ENCODE data around the gene SCAPER. TPM values are rescaled to one million over a fixed set of nuclear protein-coding genes. Genes with fewer than 3 reads are reported as not detected.

SCAPER gene
- polyA plus RNA-seq, 1 donor from 2014 or later: 77.1 TPM

- TF ChIP-seq CTCF (IDR thresholded peaks at IDR 0.05; ENCODE audit: poor library complexity, severe bottlenecking) (no peak), EP300 (conservative IDR thresholded peaks at IDR 0.05; ENCODE audit: poor library complexity, severe bottlenecking) (no peak), RAD21 (conservative IDR thresholded peaks at IDR 0.05) (no peak), EZH2 (IDR thresholded peaks at IDR 0.05; ENCODE audit: borderline replicate concordance, insufficient read depth, low read length, poor library complexity, severe bottlenecking) (no peak), TAF1 (IDR thresholded peaks at IDR 0.05; ENCODE audit: low read depth) (no peak), MXI1 (conservative IDR thresholded peaks at IDR 0.05; ENCODE audit: poor library complexity, severe bottlenecking) (no peak), SMC3 (conservative IDR thresholded peaks at IDR 0.05; ENCODE audit: poor library complexity) (no peak), POLR2AphosphoS5 (IDR thresholded peaks at IDR 0.05) (no peak)
- TF ChIP-seq, protein P1, sequence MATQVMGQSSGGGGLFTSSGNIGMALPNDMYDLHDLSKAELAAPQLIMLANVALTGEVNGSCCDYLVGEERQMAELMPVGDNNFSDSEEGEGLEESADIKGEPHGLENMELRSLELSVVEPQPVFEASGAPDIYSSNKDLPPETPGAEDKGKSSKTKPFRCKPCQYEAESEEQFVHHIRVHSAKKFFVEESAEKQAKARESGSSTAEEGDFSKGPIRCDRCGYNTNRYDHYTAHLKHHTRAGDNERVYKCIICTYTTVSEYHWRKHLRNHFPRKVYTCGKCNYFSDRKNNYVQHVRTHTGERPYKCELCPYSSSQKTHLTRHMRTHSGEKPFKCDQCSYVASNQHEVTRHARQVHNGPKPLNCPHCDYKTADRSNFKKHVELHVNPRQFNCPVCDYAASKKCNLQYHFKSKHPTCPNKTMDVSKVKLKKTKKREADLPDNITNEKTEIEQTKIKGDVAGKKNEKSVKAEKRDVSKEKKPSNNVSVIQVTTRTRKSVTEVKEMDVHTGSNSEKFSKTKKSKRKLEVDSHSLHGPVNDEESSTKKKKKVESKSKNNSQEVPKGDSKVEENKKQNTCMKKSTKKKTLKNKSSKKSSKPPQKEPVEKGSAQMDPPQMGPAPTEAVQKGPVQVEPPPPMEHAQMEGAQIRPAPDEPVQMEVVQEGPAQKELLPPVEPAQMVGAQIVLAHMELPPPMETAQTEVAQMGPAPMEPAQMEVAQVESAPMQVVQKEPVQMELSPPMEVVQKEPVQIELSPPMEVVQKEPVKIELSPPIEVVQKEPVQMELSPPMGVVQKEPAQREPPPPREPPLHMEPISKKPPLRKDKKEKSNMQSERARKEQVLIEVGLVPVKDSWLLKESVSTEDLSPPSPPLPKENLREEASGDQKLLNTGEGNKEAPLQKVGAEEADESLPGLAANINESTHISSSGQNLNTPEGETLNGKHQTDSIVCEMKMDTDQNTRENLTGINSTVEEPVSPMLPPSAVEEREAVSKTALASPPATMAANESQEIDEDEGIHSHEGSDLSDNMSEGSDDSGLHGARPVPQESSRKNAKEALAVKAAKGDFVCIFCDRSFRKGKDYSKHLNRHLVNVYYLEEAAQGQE (IDR thresholded peaks at IDR 0.05; ENCODE audit: borderline replicate concordance): no peak
- no peaks in the 10 kb centered on the region for H3K9me3 ChIP-seq (ENCODE audit: low read length)
These were observed 352.0 kb downstream of the SCAPER start for GRCh38 chr15:76553102-76553501.

DNA sequence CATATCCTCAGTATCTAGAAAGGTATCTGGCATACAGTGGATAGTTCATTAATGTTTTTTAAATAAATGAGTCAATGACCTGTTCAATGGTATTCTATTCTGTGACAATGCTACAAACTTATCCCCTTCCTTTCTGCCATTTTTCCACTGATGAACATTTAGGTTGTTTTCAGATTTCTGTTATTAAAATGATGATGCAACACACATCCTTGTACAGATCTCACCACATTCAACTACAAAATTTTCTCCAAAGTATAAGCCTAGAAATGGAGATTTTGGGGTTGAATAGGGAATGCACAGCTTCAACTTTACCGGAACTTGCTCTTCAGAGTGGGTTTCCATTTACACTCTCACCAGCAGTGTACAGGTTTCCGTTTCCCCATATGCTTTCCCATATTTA is 358.3 kb downstream of the SCAPER start:
- Histone ChIP-seq H3K4me3 (ENCODE audit: low read length) (no peak overlapping the region), H3K36me3 (ENCODE audit: insufficient read depth, low read length) (no peaks in the 10 kb centered on the region)
- TF ChIP-seq RAD21 (conservative IDR thresholded peaks at IDR 0.05) (no peak), POLR2AphosphoS5 (IDR thresholded peaks at IDR 0.05) (no peak), EP300 (conservative IDR thresholded peaks at IDR 0.05; ENCODE audit: poor library complexity, severe bottlenecking) (no peak), SMC3 (conservative IDR thresholded peaks at IDR 0.05; ENCODE audit: poor library complexity) (no peak), TAF1 (IDR thresholded peaks at IDR 0.05; ENCODE audit: low read depth) (no peak), CTCF (IDR thresholded peaks at IDR 0.05; ENCODE audit: poor library complexity, severe bottlenecking) (no peak), EZH2 (IDR thresholded peaks at IDR 0.05; ENCODE audit: borderline replicate concordance, insufficient read depth, low read length, poor library complexity, severe bottlenecking) (no peak), MXI1 (conservative IDR thresholded peaks at IDR 0.05; ENCODE audit: poor library complexity, severe bottlenecking) (no peak)
- TF ChIP-seq, protein P1 (IDR thresholded peaks at IDR 0.05; ENCODE audit: borderline replicate concordance): no peak

More at GRCh38 chr15:76553102-76553501, 352.0 kb downstream of the SCAPER start:
- Histone ChIP-seq H3K9me2 (ENCODE audit: insufficient read depth, low read length) (no peaks in the 10 kb centered on the region), H3K79me2 (replicated peaks; ENCODE audit: insufficient read depth, low read length) (no peaks in the 10 kb centered on the region), H3K27me3 (ENCODE audit: insufficient read depth, low read depth, low read length) (no peaks in the 10 kb centered on the region), H2AFZ (ENCODE audit: low read depth, low read length) (no peak overlapping the region), H3F3A (ENCODE audit: insufficient read depth, low read length, poor library complexity, severe bottlenecking) (no peaks in the 10 kb centered on the region), H3K4me3 (ENCODE audit: low read length) (no peak overlapping the region), H3K27ac (ENCODE audit: low read length) (no peak overlapping the region), H3K36me3 (ENCODE audit: insufficient read depth, low read length) (no peaks in the 10 kb centered on the region), H3K9ac (ENCODE audit: low read length) (no peak overlapping the region), H4K20me1 (ENCODE audit: insufficient read depth) (no peaks in the 10 kb centered on the region), H3K4me2 (ENCODE audit: low read length) (no peak overlapping the region)

More for the DNA sequence above, 358.3 kb downstream of the SCAPER start:
- H3K27me3 ChIP-seq (ENCODE audit: insufficient read depth, low read depth, low read length): no peaks in the 10 kb centered on the region
- no peaks in the 10 kb centered on the region for H3F3A ChIP-seq (ENCODE audit: insufficient read depth, low read length, poor library complexity, severe bottlenecking)
- no peaks in the 10 kb centered on the region for H3K9me2 ChIP-seq (ENCODE audit: insufficient read depth, low read length)
- no peak overlapping the region for H3K9ac ChIP-seq (ENCODE audit: low read length)
- H2AFZ ChIP-seq (ENCODE audit: low read depth, low read length): no peak overlapping the region
- H3K9me3 ChIP-seq (ENCODE audit: low read length): no peaks in the 10 kb centered on the region
- H4K20me1 ChIP-seq (ENCODE audit: insufficient read depth): no peaks in the 10 kb centered on the region
- no peaks in the 10 kb centered on the region for H3K79me2 ChIP-seq (replicated peaks; ENCODE audit: insufficient read depth, low read length)
- H3K27ac ChIP-seq (ENCODE audit: low read length): no peak overlapping the region
- H3K4me2 ChIP-seq (ENCODE audit: low read length): no peak overlapping the region
